ENCODE data around the gene PAK6.

The PAK6 gene

GRCh38 chr15:40238532-40239403, at the start of gene PAK6:
Gene PAK6, plus strand, starts transcription at chr15:40239063. Its CDS starts 25,723 bp downstream, at chr15:40264786.
- peak; percentile 19 for TF ChIP-seq POLR2A (IDR thresholded peaks at IDR 0.05; ENCODE audit: low read length)
- no peak for TF ChIP-seq GATA1 (IDR thresholded peaks at IDR 0.05; ENCODE audit: low read depth, low read length)
- DNase-seq = peak; percentile 46 to 67

GRCh38 chr15:40190591-40190990, 48.3 kb upstream of the PAK6 start:
- no peak for DNase-seq
- TF ChIP-seq POLR2A (IDR thresholded peaks at IDR 0.05; ENCODE audit: low read length) (no peak), GATA1 (IDR thresholded peaks at IDR 0.05; ENCODE audit: low read depth, low read length) (no peak)

- TF ChIP-seq POLR2A (IDR thresholded peaks at IDR 0.05; ENCODE audit: low read length) (no peak), GATA1 (IDR thresholded peaks at IDR 0.05; ENCODE audit: low read depth, low read length) (no peak)
- DNase-seq = no peak
Observed at GRCh38 chr15:40192942-40193341, 45.9 kb upstream of the PAK6 start.

- DNase-seq = no peak
- TF ChIP-seq GATA1 (IDR thresholded peaks at IDR 0.05; ENCODE audit: low read depth, low read length) (no peak), POLR2A (IDR thresholded peaks at IDR 0.05; ENCODE audit: low read length) (no peak)
Observed at GRCh38 chr15:40197434-40197833, 41.4 kb upstream of the PAK6 start.

GRCh38 chr15:40198355-40199085, 40.3 kb upstream of the PAK6 start:
- no peak for DNase-seq
- TF ChIP-seq GATA1 (IDR thresholded peaks at IDR 0.05; ENCODE audit: low read depth, low read length) (no peak), POLR2A (IDR thresholded peaks at IDR 0.05; ENCODE audit: low read length) (no peak)

- no peak for DNase-seq
- no peak for TF ChIP-seq GATA1 (IDR thresholded peaks at IDR 0.05; ENCODE audit: low read depth, low read length)
- no peak for TF ChIP-seq POLR2A (IDR thresholded peaks at IDR 0.05; ENCODE audit: low read length)
Observed at GRCh38 chr15:40204100-40204499, 34.8 kb upstream of the PAK6 start.

- TF ChIP-seq POLR2A (IDR thresholded peaks at IDR 0.05; ENCODE audit: low read length) (no peak), GATA1 (IDR thresholded peaks at IDR 0.05; ENCODE audit: low read depth, low read length) (no peak)
- peak; percentile 74 to 85 for DNase-seq
Observed at GRCh38 chr15:40217166-40217824, 21.6 kb upstream of the PAK6 start.

GRCh38 chr15:40219801-40220200, 19.1 kb upstream of the PAK6 start:
- TF ChIP-seq GATA1 (IDR thresholded peaks at IDR 0.05; ENCODE audit: low read depth, low read length) = no peak
- no peak for TF ChIP-seq POLR2A (IDR thresholded peaks at IDR 0.05; ENCODE audit: low read length)
- DNase-seq = no peak

- no peak for TF ChIP-seq GATA1 (IDR thresholded peaks at IDR 0.05; ENCODE audit: low read depth, low read length)
- TF ChIP-seq POLR2A (IDR thresholded peaks at IDR 0.05; ENCODE audit: low read length) = no peak
Observed at GRCh38 chr15:40222131-40222530, 16.7 kb upstream of the PAK6 start.

GRCh38 chr15:40226736-40227135, 12.1 kb upstream of the PAK6 start:
- TF ChIP-seq POLR2A (IDR thresholded peaks at IDR 0.05; ENCODE audit: low read length) = no peak
- TF ChIP-seq GATA1 (IDR thresholded peaks at IDR 0.05; ENCODE audit: low read depth, low read length) = no peak
- no peak for DNase-seq

More at GRCh38 chr15:40222131-40222530, 16.7 kb upstream of the PAK6 start:
- DNase-seq = no peak

- TF ChIP-seq GATA1 (IDR thresholded peaks at IDR 0.05; ENCODE audit: low read depth, low read length) (no peak), POLR2A (IDR thresholded peaks at IDR 0.05; ENCODE audit: low read length) (no peak)
- no peak for DNase-seq
Observed at GRCh38 chr15:40229316-40229715, 9.5 kb upstream of the PAK6 start.

- no peak for DNase-seq
- TF ChIP-seq GATA1 (IDR thresholded peaks at IDR 0.05; ENCODE audit: low read depth, low read length) (no peak), POLR2A (IDR thresholded peaks at IDR 0.05; ENCODE audit: low read length) (no peak)
Observed at GRCh38 chr15:40229956-40230355, 8.9 kb upstream of the PAK6 start.

- TF ChIP-seq POLR2A (IDR thresholded peaks at IDR 0.05; ENCODE audit: low read length) = no peak
- TF ChIP-seq GATA1 (IDR thresholded peaks at IDR 0.05; ENCODE audit: low read depth, low read length) = no peak
- DNase-seq = peak in 1 of 2 experiments; percentile 12
Observed at GRCh38 chr15:40232625-40233070, 6.2 kb upstream of the PAK6 start.

All from erythroblast (primary cell).